Omental fat pad (tissue), 4 donors: ENCODE data around the gene TRAPPC14. TPM values are rescaled to one million over a fixed set of nuclear protein-coding genes. Genes with fewer than 3 reads are reported as not detected.

Experiments used
- ATAC-seq: fragments of 150-250 bp; one replicate; pipeline ENCODE4 v1.9.1; 2016; ENCODE audit warnings: mild to moderate bottlenecking, moderate library complexity; ENCODE audit not compliant: low FRiP score
- DNase-seq: peaks from one replicate; pipeline ENCODE4 v3.0.0-alpha.2; 2019; ENCODE audit warnings: low spot score
- total RNA-seq, 4 donors: library from RNA; depleted of rRNA; stranded (reverse); fragments of >200 nt; gene quantifications; one replicate each; pipeline ENCODE4 v1.1.0, GENCODE V29; 2016
- TF ChIP-seq, protein P1 (sequence below), 3 donors: fragments of 450-650 bp; IDR thresholded peaks; one replicate each; pipeline ENCODE4 v1.5.1; 2016 to 2017; ENCODE audit warnings: antibody characterized with exemption in 3 of 3, mild to moderate bottlenecking in 3 of 3, moderate library complexity in 2 of 3

The TRAPPC14 gene
- total RNA-seq, 4 donors from 2014 or later: 5.7 to 13.2 (median 10.6) TPM

DNA sequence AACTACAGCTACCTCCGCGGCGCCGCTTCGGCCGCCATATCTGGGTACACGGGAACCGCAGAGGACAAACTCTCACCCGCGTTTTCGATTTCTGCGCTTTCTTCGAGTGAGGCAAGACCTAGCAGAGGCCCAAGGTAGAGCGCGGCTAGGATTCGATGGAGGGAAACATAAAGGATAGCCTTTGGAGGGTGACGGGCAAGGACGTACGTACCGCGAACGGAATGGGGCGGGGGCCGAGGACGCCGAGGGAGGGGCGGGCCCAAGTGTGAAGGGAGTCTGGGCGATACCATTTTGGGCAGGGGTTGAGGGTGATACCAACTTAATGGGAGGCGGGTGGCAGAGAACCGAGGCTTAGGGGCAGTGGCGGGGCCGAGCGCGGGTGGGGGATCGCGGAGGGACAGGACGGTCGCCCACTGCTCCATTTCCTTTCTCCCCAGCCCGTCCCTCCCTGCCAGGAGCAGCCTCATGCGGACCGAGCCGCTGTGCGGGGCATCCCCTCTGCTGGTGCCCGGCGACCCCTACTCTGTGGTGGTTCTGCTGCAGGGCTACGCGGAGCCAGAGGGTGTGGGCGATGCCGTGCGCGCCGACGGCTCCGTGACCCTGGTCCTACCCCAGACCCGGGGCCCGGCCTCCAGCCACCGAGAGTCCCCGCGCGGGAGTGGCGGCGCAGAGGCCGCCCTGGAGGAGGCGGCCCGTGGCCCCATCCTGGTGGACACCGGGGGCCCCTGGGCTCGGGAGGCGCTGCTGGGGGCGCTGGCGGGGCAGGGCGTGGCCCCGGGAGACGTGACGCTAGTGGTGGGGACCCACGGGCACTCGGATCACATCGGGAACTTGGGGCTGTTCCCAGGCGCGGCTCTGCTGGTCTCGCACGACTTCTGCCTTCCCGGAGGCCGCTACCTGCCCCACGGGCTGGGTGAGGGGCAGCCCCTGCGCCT lies 31.3 kb downstream of the TRAPPC14 start, which contains the start of gene MBLAC1:
Gene MBLAC1 (plus strand): TSS at position 37 of the 935 bp plus-strand sequence. CDS start 429 bp downstream, at position 466.
- TF ChIP-seq, protein P1, sequence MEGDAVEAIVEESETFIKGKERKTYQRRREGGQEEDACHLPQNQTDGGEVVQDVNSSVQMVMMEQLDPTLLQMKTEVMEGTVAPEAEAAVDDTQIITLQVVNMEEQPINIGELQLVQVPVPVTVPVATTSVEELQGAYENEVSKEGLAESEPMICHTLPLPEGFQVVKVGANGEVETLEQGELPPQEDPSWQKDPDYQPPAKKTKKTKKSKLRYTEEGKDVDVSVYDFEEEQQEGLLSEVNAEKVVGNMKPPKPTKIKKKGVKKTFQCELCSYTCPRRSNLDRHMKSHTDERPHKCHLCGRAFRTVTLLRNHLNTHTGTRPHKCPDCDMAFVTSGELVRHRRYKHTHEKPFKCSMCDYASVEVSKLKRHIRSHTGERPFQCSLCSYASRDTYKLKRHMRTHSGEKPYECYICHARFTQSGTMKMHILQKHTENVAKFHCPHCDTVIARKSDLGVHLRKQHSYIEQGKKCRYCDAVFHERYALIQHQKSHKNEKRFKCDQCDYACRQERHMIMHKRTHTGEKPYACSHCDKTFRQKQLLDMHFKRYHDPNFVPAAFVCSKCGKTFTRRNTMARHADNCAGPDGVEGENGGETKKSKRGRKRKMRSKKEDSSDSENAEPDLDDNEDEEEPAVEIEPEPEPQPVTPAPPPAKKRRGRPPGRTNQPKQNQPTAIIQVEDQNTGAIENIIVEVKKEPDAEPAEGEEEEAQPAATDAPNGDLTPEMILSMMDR (IDR thresholded peaks at IDR 0.05): no peak
- peak; percentile 90 for ATAC-seq
- peak; percentile 72 for DNase-seq

GRCh38 chr7:100126239-100126930 lies 32.1 kb downstream of the TRAPPC14 start:
- TF ChIP-seq, protein P1 (IDR thresholded peaks at IDR 0.05): no peak
- ATAC-seq (peak; percentile 63), DNase-seq (no peak)

DNA sequence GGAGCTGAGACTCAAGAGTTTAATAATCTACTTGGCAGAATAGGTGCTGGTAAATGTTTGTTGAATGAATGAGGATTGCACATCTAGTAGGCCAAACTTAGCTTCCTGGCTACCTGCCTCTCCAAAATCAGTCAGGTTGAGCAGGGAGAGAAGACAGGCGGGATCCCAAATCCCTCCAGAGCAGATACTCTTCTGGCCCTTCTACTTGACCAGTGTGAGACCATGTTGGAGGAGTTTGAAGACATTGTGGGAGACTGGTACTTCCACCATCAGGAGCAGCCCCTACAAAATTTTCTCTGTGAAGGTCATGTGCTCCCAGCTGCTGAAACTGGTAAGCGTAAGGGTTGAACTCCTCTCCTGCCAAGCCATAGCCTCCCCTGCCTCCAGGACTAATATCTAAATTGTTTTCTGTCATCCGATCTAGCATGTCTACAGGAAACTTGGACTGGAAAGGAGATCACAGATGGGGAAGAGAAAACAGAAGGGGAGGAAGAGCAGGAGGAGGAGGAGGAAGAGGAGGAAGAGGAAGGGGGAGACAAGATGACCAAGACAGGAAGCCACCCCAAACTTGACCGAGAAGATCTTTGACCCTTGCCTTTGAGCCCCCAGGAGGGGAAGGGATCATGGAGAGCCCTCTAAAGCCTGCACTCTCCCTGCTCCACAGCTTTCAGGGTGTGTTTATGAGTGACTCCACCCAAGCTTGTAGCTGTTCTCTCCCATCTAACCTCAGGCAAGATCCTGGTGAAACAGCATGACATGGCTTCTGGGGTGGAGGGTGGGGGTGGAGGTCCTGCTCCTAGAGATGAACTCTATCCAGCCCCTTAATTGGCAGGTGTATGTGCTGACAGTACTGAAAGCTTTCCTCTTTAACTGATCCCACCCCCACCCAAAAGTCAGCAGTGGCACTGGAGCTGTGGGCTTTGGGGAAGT lies 34.0 kb downstream of the TRAPPC14 start:
- TF ChIP-seq, protein P1 (IDR thresholded peaks at IDR 0.05): no peak
- no peak for DNase-seq

DNA sequence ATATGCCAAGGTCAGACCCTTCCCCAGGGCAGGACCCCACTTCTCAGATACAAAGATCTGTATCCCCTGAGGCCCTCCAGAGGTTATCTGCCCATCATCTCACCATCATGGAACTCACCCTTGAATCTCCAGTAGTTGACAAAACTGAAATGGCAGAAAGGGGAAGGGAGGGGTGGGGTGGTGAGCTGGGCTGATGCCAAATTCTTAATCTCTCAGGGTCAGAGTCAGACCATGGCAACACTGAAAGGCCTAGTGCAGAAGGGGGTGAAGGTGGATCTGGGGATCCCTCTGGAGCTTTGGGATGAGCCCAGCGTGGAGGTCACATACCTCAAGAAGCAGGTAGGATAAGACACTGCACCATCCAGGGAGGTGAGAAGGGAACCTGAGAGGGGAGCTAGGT lies 36.0 kb downstream of the TRAPPC14 start:
- DNase-seq (no peak), ATAC-seq (no peak)
- TF ChIP-seq, protein P1 (IDR thresholded peaks at IDR 0.05): no peak

More for the DNA sequence above, 34.0 kb downstream of the TRAPPC14 start:
- ATAC-seq: no peak

DNA sequence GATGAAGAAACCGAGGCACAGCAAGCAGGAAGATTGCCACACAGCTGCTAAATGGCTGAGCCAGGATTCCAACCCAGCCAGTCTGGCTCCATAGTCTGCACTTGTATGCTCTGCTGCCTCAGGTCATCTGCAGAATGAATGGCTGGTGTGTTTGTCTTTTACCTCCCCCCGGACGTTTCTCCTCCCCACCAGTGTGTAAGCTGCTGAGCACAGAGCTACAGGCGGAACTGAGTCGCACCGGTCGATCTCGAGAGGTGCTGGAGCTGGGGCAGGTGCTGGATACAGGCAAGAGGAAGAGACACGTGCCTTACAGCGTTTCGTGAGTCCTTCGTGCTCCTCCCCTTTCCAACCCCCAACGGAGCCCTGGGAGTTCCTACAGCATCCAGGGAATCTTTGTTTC lies 36.5 kb downstream of the TRAPPC14 start:
- DNase-seq (no peak), ATAC-seq (no peak)
- TF ChIP-seq, protein P1 (IDR thresholded peaks at IDR 0.05): no peak

- ATAC-seq (no peak), DNase-seq (no peak)
- TF ChIP-seq, protein P1 (IDR thresholded peaks at IDR 0.05): no peak
Measured at GRCh38 chr7:100120733-100121036, 37.8 kb downstream of the TRAPPC14 start.
